Measurements from ENCODE around the gene SPC25.

- TF ChIP-seq CTCF (IDR thresholded peaks at IDR 0.05) (no peak), POLR2A (IDR thresholded peaks at IDR 0.05) (no peak), EP300 (IDR thresholded peaks at IDR 0.05) (no peak)
These were observed 42.0 kb downstream of the SPC25 start for GRCh38 chr2:168848225-168848624.

Measured in ovary (tissue), 3 donors.